T follicular helper cell (primary cell): ENCODE data around the gene SAE1.

Experiments used
- DNase-seq: peaks from one replicate; pipeline ENCODE4 v3.0.0-alpha.2; 2020; ENCODE audit warnings: low read depth

The SAE1 gene

DNA sequence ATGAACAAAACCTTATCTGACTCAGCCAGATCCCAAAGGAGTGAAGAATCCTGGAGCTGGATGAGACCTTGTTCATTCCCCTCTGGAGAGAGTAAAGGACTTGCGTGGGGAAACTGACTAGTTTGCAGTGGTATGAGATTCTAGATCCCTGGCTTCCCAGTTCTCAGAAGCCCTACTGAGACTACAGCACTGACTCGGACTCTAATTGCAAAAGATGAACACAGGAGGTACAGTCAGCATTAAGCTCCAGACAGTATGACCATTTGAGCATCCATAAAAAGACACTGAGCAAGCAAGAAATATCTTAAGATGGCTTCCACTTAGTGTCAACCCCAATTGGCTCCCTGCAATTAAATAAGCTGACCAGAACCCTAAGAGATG lies 23.8 kb upstream of the SAE1 start:
- no peak for DNase-seq

DNA sequence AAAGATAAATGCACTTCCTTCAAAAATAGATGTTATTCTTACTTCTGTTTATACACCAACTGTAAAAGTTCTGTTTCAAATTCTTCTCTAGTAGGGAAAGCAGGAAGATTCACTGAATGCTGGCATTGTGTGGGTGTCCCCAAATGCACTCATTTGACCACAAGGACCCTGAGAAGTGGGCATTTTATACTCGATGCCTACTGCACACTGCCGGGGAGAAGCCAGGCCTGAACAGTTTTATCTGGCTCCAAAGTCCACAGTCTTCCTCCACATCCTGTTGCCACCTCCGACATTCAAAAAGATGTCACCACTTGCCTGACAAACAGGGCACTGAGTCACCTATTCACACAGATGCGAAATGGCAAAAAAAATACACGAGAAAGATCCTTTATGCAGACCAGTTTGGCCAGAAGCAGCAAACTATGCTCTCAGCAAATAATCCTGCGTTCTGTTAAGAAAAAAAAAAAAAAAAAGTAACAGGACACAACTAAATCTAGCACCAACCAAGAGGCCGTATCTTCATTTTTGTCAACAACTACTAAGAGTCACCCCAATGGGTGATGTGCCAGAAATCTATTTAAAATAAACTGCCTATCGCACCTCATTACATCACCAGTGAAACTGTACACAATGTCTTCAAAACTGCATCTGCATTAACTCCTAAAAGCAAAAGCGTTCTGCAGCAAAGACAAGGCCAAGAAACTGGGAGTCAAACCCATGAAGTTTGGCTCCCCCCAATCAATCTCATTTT lies 23.3 kb upstream of the SAE1 start:
- DNase-seq: no peak

DNA sequence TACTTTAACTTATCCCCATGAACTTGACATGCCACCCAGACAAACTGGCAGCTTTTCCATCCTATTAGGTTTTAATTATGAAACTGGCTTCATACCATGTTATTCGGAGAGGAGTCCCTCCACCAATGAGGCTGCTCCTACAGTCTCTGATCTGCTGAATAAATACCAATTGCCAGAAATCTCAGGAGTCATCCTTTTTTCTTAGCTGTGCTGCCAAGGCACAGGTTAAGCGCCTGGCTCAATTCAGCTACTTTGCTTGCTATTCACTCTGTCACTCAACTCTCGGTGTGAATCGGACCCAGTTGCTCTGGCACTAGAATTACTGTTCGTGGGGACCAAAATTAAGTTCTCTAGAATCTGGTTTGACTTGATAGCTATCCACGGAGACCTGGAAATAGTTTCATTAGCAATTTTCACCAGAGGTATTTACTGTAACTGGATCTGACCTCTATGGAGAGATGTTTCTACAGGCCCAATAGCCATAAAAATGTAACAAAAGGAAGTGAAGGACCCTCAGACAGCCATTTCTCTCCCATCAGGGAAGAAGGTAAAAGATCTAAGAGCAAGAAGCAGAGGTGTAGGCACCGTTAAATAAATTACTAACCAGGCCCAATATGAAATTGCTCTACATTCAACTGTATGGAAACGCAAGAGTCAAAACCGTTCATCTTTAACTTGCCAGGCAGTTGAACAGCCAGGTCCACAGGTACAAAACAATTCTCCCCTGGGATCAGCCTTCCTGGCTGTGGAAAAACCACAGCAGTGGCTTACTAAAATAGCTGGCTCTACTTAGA lies 22.5 kb upstream of the SAE1 start:
- no peak for DNase-seq

DNA sequence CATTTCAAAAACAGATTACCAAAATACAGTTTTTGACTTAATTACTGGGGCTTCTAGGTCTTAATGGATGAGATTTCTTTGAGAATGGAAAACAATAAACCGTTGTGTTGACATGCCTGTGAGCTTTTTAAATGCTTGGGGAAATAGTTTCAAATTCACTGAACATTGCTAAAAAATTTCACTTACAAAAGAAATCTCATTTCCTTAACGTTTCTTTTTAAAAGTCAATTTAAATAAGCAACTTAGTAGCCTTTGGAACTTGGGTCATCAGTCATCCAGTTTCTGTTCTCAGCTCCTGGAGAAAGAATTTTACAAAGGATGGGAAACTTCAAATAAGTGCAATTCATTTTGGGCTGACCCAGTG lies 21.5 kb upstream of the SAE1 start:
- no peak for DNase-seq

DNA sequence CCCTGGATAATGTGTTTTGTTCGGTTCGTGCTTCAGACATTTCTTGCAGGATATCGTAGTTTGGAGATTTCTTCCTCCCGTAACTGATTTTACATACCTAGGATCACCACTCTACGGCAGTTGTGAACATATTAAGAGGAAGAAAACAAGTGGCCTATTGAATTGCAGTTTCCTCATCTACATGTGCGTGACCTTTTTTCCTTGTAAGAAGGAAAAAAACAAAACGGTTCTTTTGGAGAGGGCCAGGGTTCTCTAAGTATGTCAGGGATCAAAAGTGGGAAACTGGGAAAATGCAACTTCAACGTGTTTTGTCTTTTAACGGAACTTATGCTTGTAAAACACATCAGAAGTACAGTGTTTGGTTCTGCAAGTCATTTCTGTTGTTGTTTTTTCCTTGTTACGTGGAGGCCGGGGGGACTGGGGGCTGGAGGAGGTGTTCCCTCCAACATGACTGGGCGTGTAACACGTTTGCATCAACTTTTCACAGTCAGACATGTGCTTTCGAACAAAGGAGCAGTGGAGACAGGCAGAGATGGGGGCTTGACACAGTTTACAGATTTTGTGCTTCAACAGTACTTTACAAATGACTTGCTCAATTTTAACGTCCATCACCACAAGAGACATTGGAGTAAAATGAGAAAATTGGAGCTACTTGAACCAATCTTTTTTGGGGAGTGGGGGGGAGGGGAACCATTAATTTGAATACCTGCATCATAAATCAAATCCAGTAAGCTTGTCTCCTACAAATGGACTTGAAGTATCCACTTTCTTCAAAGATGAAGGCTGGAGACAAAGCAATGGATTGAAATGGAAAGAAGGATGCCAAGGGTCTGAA lies 20.9 kb upstream of the SAE1 start:
- peak; percentile 27 for DNase-seq

DNA sequence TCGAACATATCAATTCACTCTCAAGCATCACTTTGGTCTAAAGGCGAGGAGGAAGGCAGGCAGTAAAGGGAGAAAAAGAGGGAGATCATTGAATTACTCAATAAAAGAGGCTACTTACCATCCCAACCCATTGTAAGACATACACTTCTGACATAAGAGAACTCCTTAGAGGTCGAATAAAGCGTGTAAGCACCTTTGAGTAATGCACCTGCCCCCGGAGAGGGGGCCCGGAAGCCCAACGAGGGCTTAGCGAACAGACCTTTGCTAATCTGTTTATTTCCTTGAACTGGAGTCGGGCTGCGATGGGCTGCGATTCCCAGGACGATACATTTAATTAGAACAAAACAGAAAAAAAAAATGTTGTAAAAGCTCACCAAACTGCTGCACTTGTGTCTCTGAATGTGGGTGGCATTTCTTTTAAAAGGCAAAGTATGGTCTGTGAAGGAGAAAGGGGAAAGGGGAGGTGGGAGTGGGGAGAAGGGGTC lies 20.1 kb upstream of the SAE1 start:
- DNase-seq: peak; percentile 13

DNA sequence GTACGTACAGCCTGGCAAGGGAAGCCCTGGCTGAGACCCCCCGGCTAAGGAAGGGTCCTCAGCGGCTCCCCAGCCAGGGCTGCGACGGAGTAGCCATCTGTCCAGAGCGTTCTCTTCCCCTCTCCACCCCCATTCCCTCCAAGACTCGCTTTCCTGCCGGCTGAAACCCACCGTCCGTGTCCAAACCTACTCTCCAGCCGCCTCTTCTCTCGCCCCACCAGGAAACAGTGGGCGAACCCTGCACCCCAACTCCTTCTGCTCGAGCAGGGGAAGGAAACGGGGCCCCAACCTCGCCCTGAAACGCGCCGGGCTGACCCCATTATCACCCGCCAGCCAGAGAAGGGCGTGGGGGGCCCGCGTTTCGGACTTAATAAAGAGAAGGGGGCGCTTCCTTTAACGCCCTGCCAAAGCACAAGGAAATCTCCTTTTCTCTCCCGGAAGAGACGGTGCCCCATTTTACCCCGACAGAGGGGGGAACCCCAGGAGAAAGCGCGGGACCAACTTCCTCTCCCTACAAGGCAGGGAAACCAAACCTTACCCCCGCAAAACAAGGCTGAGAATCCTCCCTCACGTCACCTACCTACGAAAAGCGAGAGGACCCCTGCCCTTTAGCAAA lies 19.5 kb upstream of the SAE1 start:
- DNase-seq: peak; percentile 30

DNA sequence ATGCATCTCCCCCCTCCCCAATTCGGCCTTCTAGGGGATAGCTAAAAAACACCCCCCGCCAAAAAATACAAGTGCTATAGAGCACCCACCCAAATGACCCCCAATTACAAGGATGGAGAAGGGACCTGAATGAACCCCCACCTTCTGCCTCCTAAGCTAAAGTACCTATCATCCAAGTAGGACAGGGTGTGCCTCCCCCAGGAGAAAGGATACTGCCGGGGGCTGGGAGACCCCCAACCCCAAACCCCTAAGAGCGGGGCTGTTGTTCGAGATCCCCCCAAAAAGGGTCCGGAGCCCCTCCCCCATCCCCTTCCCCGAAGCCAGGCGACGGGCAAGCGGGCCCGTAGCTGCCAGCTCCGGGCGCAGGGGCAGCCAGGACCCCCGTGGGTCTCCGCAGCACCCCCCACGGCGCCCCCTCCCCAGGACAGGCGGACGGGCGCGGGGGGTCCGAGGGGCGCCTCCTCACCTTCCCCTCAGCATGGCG lies 18.9 kb upstream of the SAE1 start:
- DNase-seq: no peak

DNA sequence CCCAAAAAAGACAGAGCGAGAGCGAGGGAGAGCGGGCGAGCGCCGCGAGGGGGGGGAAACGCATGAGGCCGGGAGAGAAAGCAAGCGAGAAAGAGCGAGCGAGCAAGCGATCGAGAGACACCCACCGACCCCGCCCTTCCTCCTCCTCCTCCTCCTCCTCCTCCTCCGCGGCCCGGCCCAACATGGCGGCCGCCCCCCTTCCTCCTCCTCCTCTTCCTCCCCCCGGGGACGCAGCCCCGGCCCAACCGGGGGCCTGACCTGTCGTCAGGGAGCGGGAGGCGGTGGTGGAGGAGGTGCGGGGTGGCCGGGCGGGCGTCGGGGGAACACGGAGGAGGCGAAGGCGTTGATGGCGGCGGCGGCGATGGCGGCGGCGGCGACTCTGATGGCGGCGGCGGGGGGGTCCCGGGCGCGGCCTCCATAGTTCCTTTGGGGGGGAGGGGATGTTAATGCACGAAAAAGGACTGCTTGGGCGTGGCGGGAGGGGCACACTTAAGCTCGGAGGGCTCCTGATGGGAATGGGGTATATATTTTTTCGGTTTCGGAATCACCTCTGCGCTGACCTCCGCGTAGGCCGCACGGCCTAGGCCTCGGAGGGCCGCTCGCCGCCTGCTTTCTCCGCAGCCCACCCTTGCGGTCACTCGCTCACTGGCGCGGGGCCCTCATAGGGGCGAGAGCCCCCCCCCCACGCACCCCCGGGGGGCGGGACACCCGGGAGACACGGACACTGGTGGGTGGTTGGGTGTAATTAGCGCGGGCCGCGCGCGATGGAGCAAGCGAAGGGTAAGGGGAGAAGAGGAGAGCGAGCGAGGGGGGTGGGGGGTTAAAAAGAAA lies 18.3 kb upstream of the SAE1 start:
- peak; percentile 81 for DNase-seq

DNA sequence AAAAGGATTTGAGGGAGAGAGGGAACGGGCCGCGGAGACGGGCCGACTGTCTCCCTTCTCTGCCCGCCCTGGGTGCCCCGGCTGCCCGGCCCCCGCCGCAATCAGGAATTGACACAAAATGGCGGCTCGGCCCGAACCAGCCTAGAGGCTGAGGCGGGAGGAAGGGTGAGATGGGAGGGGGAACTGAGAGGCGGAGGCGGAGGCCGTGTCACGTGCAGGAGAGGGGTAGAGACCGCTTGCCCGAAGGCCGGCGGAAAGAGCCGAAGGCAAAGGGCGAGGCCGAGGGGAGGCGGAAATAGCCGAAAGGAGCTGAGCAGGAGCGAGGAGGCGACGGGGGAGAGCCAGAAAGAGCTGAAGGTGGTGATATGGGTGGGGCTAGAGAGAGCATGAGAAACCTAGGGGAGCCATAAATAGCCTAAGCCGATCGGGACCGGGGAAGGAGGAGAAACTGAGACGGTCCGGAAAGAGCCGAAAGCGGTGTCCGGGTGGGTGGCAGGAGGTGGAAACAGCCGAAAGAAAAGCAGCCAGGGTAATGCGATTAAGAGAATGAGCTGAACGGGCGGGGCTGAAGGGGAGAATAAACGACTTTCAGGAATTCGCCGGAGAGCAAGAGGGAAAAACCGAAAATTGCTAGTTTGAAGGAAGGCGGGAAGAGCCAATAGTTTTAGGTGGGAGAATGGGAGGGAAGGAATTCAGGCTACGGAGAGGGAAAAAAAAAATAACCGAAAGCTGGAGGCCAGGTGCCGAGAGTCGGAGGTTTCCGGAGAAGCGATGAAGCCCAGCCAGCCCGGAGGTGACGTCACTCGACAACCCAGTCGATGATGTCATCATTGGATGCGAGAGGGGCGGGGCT lies 17.4 kb upstream of the SAE1 start, which contains the start of gene ZC3H4:
TSS of gene ZC3H4 (minus strand) at position 780 of the 853 bp plus-strand sequence. CDS start 1,192 bp downstream, outside the sequence.
- peak; percentile 99 for DNase-seq

DNA sequence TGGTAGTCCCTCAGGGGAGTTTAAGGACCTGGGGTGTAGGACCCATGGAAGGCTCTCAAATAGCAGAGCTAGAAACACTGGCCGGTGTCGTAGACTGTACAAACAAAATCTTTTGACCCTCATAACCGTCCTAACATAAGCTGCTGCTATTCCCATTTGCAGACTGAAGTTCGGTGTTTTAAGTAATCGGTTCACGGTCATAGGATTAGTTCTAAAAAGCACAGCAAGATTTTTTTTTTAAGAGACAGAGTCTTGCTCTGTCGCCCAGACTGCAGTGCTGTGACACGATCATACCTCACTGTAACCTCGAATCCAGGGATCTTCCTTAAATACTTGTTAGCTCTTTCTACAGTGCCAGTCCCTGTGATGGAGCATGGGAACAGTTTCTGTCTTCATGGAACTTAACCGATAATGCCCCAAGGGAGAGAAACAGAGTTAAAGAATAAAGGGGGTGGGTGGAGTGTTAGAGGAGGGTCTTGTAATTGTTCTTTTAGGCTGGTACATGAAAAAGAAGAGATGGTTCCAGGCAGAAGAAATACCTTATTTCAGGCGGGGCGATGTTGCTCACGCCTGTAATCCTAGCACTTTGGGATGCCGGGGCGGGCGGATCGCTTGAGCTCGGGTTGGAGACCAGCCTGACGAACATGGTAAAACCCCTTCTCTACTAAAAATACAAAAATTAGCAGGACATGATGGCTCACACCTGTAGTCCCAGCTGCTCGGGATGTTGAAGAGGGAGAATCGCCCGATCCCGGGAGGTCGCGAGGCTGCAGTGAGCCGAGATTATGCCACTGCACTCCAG lies 16.6 kb upstream of the SAE1 start:
- no peak for DNase-seq

DNA sequence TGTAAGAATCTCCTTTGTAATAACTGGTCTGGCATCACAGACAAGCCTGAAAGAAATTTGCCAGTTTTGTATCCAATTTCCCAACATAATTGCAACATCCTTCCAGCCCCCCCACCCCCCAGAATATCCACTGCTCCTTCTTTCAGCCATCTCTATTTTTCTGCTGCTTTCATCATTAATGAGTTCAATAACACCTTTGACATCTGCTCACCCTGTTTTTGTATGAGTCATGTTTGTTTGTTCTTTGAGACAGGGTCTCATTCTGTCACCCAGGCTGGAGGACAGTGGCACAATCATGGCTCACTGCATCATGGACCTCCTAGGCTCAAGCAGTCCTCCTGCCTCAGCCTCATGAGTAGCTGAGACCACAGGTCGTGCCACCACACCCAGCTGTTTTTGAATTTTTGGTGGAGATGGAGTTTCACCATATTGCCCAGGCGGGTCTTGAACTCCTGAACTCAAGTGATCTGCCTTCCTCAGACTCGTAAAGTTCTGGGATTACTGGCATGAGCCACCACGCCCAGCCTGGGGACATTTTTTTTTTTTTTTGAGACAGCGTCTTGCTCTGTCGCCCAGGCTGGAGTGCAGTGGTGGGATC lies 10.1 kb upstream of the SAE1 start:
- DNase-seq: no peak

DNA sequence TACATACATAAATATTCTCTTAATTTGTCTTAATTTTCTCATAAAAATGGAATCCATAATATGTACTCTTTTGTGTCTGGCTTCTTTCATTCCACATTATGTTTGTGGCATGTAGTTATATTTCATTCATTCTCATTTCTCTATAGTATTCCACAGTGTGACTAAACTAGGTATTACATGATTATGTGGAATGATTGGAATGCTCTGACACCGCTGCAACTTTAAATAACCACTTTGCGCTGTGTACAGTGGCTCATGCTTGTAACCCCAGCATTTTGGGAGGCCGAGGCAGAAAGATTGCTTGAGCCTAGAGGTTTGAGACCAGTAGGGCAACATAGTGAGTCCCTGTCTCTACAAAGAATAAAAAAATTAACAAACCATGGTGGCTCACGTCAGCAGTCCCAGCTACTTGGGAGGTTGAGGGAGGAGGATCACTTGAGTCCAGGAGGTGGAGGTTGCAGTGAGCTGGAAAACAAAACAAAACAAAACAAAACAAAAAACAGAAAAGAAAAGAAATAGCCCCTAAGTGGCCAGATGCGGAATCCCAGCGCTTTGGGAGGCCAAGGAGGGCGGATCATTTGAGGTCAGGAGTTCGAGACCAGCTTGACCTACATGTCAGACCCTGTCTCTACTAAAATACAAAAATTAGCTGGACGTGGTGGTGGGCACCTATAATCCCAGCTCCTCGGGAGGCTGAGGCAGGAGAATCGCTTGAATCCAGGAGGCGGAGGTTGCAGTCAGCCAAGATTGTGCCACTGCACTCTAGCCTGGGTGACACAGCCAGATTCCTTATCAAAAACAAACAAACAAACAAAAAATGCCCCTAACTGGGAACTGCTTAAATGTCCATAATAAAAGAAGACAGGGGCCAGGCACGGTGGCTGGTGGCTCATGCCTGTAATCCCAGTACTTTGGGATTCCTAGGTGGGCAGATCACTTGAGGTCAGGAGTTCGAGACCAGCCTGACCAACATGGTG lies 8.0 kb upstream of the SAE1 start:
- DNase-seq: no peak

DNA sequence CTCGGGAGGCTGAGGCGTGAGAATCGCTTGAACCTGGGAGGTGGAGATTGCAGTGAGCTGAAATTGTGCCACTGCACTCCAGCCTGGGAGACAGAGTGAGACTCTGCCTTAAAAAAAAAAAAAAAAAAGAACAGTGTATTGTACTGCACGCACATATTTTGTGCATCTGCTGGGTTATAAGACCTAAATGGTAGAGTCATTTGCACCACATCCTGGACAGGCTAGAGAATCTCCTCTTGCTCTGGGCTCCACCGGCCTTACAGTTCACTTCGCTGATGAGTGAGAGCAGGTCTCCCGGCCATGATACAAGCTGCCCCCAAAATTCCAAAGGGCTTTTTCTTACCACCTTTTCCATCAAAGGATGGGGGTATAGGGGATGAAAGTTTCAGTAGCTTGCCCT lies 7.2 kb upstream of the SAE1 start:
- DNase-seq: no peak

DNA sequence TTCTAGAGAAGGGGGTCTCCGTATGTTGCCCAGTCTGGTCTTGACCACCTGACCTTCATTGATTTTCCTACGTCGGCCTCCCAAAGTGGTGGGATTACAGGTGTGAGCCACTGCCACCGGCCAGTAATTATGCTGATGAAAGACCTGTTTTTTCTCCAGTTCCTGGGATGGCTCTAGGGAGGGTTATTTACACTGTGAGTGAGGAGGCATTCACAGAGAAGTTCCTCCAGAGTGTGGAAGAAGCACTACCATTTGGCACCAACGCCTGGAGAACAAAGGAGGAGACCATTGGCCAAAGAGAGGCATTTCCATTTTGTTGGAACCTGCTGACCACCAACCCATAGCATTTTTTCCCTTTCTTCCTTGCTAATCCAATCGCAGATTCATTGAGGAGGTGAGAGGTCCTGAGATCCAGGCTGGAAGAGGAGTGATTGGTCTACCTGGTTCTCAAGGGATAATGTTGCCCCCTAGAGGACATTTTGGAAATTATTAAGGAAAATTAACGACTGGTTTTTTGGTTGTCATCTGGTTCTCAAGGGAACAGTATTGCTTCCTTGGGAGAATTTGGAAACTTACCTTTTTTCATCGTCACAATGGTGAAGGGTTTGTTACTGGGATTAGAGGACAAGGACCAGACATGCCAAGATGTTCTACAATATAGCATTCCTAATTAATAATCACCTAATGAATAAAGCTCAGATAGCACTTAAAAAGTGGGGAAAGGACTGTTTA lies 5.5 kb upstream of the SAE1 start:
- DNase-seq: no peak

DNA sequence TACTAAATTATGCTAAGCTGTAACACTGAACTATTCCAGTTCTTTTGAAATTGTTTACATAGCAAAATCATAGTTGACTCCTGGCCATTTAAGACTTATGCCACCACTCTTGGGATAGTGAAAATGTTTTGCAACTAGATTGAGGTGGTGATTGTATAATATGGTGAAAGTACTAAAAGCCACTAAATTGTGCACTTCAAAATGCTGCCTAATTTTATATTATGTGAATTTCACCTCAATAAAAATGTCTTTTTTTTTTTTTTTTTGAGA lies 5.0 kb upstream of the SAE1 start:
- DNase-seq: no peak

DNA sequence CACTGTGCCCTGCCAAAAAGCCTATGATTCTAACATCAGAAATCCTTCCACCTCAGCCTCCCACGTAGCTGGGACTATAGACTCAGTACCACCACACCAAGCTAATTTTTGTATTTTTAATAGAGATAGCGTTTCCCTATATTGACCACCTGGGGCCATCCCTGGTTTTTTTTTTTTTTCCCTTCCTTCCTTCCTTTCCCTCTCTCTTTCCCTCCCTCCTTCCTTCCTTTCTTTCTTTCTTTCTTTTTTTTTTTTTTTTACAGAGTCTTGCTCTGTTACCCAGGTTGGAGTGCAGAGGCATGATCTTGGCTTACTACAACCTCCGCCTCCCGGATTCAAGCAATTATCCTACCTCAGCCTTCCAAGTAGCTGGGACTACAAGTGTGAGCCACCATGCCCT lies 1.1 kb upstream of the SAE1 start:
- DNase-seq: no peak
